Measurements from ENCODE around the gene IL16.

Gene IL16

DNA sequence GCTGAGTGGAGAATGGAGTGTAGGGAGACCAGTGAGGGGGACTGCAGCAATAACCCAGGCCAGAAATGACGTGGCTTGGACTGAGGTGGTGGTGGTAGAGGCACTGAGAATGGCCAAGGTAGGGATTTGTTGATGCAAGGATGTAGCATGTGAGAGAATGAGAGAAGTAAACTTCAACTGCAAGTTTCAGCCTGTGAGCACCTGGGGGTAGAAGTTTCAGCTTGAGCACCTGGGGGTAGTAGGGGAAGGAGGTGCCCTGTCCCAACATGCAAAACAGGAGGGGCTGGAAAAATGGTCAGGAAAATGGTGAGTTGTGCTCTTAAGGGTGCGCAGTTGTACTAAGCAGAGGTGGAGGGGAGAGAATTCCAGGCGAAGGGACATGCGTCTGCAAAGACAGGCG, 31.0 kb downstream of the IL16 start:
- H3K27ac ChIP-seq = no peak overlapping the region
- TF ChIP-seq, protein P1, sequence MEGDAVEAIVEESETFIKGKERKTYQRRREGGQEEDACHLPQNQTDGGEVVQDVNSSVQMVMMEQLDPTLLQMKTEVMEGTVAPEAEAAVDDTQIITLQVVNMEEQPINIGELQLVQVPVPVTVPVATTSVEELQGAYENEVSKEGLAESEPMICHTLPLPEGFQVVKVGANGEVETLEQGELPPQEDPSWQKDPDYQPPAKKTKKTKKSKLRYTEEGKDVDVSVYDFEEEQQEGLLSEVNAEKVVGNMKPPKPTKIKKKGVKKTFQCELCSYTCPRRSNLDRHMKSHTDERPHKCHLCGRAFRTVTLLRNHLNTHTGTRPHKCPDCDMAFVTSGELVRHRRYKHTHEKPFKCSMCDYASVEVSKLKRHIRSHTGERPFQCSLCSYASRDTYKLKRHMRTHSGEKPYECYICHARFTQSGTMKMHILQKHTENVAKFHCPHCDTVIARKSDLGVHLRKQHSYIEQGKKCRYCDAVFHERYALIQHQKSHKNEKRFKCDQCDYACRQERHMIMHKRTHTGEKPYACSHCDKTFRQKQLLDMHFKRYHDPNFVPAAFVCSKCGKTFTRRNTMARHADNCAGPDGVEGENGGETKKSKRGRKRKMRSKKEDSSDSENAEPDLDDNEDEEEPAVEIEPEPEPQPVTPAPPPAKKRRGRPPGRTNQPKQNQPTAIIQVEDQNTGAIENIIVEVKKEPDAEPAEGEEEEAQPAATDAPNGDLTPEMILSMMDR (IDR thresholded peaks at IDR 0.05) = no peak
- TF ChIP-seq ZFX (IDR thresholded peaks at IDR 0.05; ENCODE audit: borderline replicate concordance) = no peak

GRCh38 chr15:81229586-81229985, 32.9 kb downstream of the IL16 start:
- H3K27ac ChIP-seq = no peak overlapping the region
- TF ChIP-seq, protein P1 (IDR thresholded peaks at IDR 0.05) = no peak
- TF ChIP-seq ZFX (IDR thresholded peaks at IDR 0.05; ENCODE audit: borderline replicate concordance) = no peak

- H3K27ac ChIP-seq = no peak overlapping the region
- no peak for TF ChIP-seq ZFX (IDR thresholded peaks at IDR 0.05; ENCODE audit: borderline replicate concordance)
These were observed 38.8 kb downstream of the IL16 start for GRCh38 chr15:81235276-81236123.

DNA sequence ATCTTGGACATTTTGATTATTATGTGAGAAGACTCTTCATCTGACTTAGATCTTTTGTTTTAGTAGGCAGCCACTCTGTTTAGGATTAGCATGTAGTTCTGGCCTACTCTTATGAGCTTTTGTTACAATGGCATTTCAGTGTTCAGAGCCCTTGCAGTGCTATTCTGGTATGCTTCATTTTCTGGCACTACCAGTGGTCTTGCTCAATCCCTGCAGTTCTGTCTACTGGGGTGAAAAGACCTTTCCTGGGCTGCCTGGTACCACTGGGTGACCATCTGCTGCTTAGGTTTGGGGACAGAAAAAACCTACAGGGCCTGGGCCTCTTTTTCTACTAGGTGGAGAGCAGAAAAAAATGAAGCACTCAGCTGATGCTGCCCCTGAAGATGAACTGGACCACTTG, 42.5 kb downstream of the IL16 start:
- no peak overlapping the region for H3K27ac ChIP-seq
- TF ChIP-seq ZFX (IDR thresholded peaks at IDR 0.05; ENCODE audit: borderline replicate concordance) = no peak
- TF ChIP-seq, protein P1 (IDR thresholded peaks at IDR 0.05) = no peak

DNA sequence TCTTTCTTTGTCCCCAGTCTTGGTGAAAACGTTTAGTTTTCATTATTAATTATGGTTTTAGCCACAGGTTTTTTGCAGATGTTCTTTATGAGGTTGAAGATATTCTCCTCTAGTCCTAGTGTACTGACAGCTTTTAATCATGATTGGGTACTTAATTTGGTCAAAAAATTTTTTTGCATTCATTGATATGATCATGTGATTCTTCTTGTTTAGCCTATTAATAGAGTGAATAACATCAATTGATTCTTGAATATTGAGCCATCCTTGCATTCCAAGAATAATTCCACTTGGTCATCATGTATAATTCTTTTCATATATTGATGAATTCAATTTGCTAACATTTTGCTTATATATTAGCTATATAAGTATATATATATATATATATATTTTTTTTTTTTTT, 46.1 kb downstream of the IL16 start:
- TF ChIP-seq ZFX (IDR thresholded peaks at IDR 0.05; ENCODE audit: borderline replicate concordance) = no peak
- TF ChIP-seq, protein P1 (IDR thresholded peaks at IDR 0.05) = no peak
- H3K27ac ChIP-seq = no peak overlapping the region

DNA sequence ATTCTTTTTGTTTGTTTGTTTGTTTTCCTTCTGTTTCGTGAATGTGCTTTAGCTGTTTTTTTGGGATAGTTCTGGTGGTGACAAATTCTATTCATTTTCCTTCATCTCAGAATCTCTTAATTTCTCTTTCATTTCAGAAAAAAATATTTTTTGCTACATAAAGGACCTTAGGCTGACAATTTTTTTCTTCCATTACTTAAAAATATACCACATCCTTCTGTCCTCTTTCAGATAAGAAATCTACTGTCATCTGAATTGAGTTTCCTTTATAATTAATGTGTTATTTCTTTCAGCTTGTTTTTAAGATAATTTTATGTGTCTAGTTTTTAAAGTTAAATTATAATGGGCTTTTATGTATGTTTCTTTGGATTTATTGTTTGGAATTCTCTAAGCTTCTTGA, 47.6 kb downstream of the IL16 start:
- no peak overlapping the region for H3K27ac ChIP-seq
- TF ChIP-seq, protein P1 (IDR thresholded peaks at IDR 0.05) = no peak
- TF ChIP-seq ZFX (IDR thresholded peaks at IDR 0.05; ENCODE audit: borderline replicate concordance) = no peak

GRCh38 chr15:81253846-81254245, 57.2 kb downstream of the IL16 start:
- H3K27ac ChIP-seq = no peak overlapping the region
- TF ChIP-seq, protein P1 (IDR thresholded peaks at IDR 0.05) = no peak
- TF ChIP-seq ZFX (IDR thresholded peaks at IDR 0.05; ENCODE audit: borderline replicate concordance) = no peak

All from 22Rv1 (cell line).